GM18499 (cell line): ENCODE measurements around the gene REC114.
"Not testable (repeated sequence)": the region's sequence is repeated elsewhere in the genome, so short reads cannot be mapped to it uniquely, and the experiment has no call there.

Source experiments
- ATAC-seq: cut with Tn5 transposase; IDR thresholded peaks from one replicate; pipeline ENCODE4 v1.9.1; 2021; ENCODE audit warnings: moderate number of reproducible peaks; ENCODE audit not compliant: insufficient read depth, unreplicated experiment

REC114 gene, protein sequence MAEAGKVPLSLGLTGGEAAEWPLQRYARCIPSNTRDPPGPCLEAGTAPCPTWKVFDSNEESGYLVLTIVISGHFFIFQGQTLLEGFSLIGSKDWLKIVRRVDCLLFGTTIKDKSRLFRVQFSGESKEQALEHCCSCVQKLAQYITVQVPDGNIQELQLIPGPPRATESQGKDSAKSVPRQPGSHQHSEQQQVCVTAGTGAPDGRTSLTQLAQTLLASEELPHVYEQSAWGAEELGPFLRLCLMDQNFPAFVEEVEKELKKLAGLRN

GRCh38 chr15:73442968-73443367 lies at the start of gene REC114:
TSS of gene REC114 (plus strand) at chr15:73443164. CDS start at chr15:73443186, 22 bp downstream.
- no peak for ATAC-seq

DNA sequence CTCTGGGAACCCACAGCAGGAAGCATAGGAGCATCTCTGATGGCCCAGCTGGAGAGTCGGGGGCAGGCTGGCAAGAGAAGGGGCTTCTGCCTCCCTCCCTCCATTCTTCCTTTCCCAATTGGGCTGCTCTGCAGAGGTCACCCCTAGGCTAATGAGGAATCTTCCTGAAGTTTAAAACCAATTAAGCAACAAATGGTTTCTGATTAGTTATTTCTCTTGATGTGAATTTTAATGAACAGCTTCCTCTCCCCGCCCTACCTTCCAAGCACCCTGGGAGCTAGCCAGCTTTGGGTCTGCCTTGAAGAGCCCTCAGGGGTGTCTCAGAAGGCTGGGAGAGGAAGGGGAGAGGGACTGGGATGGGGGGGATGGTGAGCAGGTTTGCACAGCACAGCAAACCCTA lies 49.6 kb upstream of the REC114 start:
- no peak for ATAC-seq

DNA sequence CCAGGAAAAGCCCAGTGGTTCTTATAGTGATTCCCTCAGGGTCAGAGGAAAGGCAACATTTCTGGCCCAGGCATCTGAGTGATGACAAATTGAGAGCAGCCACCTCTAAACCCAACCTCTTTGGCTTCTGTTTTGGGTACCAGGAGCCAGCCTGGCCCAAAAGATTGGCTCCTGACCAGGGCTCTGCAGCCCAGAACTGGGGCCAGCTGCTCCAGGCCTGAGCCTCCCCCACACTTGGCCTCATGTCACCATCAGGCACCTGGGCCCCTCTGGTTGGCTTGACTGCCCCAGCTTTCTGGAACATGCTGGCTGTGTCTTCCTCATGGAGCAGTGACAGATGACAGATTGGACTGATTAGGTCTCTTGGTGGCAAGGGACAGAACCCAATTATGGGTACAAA lies 48.2 kb upstream of the REC114 start:
- no peak for ATAC-seq

GRCh38 chr15:73395671-73396070 lies 47.3 kb upstream of the REC114 start:
- no peak for ATAC-seq

DNA sequence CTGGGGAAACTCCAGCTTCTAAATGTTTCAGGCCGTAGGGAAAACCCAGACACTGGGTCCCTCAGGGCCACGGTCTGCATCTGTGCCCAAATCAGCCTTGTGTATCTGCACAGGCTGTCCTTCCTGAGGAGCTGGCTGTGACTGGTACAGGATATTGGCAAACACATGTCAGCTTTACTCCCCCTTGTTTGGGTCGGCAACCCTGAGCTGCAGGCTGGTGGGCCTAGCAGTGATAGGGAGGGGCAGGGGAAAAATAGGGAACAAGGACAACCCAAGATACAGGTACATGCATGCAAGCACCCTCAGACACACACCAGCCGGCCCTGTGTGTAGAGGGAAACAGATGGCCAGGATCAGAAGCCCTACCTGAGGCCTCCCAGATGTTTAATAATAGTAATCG lies 45.5 kb upstream of the REC114 start:
- ATAC-seq = no peak

- ATAC-seq = no peak
Observed at GRCh38 chr15:73398861-73399260, 44.1 kb upstream of the REC114 start.

DNA sequence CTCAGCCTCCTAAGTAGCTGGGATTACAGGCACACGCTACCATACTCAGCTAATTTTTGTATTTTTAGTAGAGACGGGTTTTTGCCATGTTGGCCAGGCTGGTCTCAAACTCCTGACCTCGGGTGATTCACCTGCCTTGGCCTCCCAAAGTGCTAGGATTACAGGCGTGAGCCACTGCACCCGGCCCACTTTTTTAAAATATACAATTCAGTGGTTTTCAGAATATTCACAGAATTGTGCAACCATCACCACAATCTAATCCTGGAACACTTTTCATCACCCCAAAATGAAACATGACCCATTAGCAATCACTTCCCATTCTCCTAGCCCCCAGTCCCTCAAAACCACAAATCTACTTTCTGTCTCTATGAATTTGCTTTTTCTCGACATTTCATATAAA lies 42.7 kb upstream of the REC114 start:
- ATAC-seq = not testable (repeated sequence)

- ATAC-seq = no peak
Observed at GRCh38 chr15:73403171-73403570, 39.8 kb upstream of the REC114 start.

GRCh38 chr15:73414876-73415275 lies 28.1 kb upstream of the REC114 start:
- no peak for ATAC-seq

DNA sequence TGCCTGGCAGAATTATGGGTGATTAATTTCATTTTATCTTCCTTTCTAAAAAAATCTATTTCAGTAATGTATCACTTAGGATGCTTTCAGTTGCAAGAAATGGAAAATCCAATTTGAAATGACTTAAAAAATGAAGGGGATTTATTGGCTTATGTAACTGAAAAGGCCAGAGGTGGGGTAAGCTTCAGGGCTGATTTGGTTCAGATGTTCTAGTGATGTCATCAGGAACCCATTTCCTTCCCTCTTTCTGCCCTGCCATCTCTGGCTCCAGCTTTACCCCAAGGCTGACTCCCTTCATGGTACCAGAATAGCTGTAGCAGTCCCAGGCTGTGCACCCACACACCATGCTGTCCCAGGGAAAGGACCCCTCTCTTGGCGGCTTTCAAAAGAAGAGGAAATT lies 18.5 kb upstream of the REC114 start:
- ATAC-seq = no peak

DNA sequence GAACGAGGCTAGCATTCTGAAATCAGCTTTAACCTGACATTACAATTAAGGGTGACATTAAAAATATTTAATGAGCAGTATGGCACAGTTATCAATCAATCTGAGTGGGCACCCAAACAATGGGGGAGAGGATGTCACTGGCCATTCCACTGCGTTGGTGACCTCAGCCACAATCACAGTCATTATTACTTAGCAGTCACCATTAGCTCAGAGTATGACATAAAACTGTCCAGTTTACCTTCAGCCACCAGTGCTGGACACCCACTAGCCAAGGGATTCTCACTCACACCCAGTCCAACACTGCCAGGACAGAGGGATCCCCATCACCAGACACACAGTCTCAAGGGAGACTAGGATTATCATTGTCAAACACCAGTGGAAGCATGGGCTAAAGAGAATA lies 17.5 kb upstream of the REC114 start:
- ATAC-seq = no peak

DNA sequence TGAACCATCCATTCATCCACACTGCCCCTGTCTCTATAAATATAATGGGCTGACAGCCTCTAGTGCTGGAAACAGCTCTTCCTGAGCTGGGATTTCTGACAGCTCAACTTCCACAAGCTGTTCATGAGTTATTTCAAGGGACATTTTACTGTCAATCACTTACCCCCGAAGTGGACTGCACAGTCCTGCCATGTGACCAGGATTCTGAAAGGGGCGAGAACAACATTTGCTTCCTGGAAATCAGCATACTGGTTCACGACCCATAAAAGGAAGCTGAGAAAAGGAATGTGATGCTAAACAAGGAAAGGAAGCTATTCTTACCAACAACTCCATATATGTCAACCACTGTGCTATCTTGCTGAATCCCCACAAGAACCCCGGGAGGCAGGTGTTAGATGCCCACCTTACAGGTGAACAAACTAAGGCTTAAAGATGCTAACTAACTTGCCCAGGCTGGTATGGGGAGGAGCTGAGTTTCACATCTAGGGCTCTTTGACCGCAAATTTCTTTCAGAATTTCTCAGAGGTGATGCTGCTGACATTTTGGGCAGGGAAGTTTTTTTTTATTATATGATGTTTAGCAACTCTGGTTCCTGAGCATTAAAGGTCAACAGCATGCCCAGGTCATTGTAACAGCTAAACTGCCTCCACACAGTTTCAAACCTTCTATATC lies 16.5 kb upstream of the REC114 start:
- ATAC-seq = no peak

GRCh38 chr15:73431329-73431728 lies 11.6 kb upstream of the REC114 start:
- not testable (repeated sequence) for ATAC-seq

DNA sequence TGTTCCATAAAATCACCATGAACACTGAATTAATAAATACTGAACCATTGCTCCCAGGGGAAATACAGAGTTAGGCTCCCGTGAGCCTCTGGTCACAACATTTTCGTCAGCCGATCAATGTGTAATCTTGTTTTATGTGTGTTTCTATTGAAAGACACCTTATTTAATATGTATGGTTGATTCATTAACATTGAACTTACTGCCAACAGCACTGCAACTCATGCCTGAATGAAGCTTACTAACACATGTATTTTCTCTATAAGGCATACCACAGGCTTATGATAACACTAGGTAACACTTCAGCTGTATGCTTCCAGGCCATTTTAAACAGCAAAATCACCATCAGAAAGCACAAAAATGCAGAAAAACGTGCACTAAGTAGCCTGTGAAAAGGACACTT lies 9.1 kb upstream of the REC114 start:
- ATAC-seq = no peak

- ATAC-seq = no peak
Observed at GRCh38 chr15:73436613-73437012, 6.4 kb upstream of the REC114 start.

DNA sequence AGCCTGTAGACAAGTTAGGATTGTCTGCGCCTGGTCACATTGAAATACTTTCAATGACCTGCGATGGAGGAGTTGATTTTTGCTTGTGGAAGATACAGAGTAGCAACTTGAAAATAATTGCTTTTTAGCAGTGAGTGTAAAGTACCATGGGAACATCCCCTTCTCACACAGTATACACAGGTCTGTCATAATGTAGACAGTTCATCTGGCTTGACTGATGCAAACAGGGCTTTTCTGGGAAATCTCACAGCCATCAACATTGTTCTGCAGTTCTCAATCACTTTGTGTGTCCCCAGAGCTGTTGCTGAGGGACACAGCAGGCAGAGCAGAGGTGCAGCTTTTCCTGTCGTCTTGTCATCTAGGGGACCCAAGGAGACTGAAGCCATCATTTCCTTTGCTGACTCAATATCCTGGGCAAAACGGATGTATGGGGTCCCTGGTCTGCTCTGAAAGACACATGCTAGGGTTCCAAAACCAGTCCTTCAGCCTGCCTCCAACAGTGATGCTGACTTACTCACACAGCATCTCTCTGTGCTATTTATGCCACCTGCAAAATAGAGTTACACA lies 5.3 kb upstream of the REC114 start:
- ATAC-seq = no peak

- no peak for ATAC-seq
Observed at GRCh38 chr15:73438651-73439050, 4.3 kb upstream of the REC114 start.

GRCh38 chr15:73440571-73440970 lies 2.4 kb upstream of the REC114 start:
- no peak for ATAC-seq

- ATAC-seq = no peak
Observed at GRCh38 chr15:73442421-73442820, 543 bp upstream of the REC114 start.

DNA sequence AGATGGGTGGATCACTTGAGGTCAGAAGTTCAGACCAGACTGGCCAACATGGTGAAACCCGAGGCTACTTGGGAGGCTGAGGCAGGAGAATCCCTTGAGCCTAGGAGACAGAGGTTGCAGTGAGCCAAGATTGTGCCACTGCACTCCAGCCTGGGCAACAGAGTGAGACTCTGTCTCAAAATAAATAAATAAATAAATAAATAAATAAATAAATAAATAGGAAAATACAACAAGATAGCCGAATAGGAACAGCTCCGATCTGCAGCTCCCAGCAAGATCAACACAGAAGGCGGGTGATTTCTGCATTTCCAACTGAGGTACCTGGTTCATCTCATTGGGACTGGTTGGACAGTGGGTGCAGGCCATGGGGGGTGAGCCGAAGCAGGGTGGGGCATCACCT lies 4.5 kb downstream of the REC114 start:
- not testable (repeated sequence) for ATAC-seq

DNA sequence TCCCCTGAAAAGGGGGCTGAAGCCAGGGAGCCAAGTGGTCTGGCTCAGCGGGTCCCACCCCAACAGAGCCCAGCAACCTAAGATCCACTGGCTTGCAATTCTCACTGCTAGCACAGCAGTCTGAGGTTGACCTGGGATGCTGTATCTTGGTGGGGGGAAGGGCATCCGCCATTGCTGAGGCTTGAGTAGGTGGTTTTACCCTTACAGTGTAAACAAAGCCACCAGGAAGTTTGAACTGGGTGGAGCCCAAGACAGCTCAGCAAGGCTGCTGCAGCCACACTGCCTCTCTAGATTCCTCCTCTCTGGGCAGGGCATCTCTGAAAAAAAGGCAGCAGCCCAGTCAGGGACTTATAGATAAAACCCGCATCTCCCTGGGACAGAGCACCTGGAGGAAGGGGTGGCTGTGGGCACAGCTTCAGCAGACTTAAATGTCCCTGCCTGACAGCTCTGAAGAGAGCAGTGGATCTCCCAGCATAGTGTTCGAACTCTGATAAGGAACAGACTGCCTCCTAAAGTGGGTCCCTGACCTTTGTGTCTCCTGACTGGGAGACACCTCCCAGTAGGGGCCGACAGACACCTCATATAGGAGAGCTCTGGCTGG lies 5.3 kb downstream of the REC114 start:
- not testable (repeated sequence) for ATAC-seq
